Measurements from ENCODE around the gene FOS.
A peak's percentile ranks its signal among the peaks of the same experiment; 100 is the strongest.

Gene FOS

DNA sequence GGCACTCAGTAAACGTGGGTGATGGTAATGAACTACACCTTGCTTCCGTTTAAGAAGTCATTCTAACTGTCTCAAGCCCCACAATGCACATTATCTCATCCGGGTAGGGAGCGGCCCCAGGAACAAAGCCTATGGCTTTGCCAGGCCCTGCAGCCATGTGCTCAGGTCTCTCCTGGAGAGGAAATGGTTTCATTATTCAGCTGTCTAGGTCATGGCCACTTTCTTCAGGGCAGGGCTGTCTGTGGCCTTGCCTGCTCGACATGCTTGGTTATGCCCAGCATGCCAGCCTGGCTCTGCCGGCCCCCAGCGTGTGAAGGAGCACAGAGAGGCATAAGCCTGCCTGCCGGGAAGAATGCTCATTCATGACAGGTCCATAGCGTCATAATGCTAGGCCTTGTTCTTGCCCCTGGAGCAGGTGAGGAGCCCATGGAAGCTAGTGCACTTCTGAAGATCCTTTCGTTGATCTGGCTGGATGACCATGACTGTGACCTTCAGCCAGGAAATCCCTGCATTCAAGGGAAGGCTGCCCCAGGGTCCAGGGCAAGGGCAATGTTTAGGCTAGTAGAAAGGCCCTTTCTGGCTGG lies 26.3 kb upstream of the FOS start:
- Histone ChIP-seq H2AK5ac (ENCODE audit: low read length) (peak overlapping the region; percentile 14), H2BK120ac (ENCODE audit: insufficient read depth, low read length, poor library complexity) (no peak overlapping the region), H3K18ac (ENCODE audit: low read length) (peak overlapping the region; percentile 28), H4K12ac (ENCODE audit: low read depth, low read length) (no peak overlapping the region), H3K27ac (ENCODE audit: low read depth, low read length) (no peak overlapping the region), H3K79me1 (ENCODE audit: low read length) (peaks cover 6% of the 10 kb centered on the region), H2AFZ (ENCODE audit: insufficient read depth, low read length, poor library complexity) (no peak overlapping the region), H3K79me2 (ENCODE audit: control insufficient read depth, insufficient read depth, low read length, poor library complexity) (no peaks in the 10 kb centered on the region), H3K4ac (ENCODE audit: low read depth, low read length) (no peak overlapping the region), H2BK12ac (ENCODE audit: low read length) (no peak overlapping the region), H3K14ac (ENCODE audit: low read length) (no peak overlapping the region), H3K9me3 (ENCODE audit: insufficient read depth, low read depth, low read length) (no peaks in the 10 kb centered on the region), H2BK5ac (ENCODE audit: low read depth, low read length, poor library complexity) (no peak overlapping the region), H3K4me1 (ENCODE audit: control insufficient read depth in 1 of 2, insufficient read depth in 2 of 2, low read length in 2 of 2) (peaks cover 12 to 14% of the 10 kb centered on the region in 2 experiments), H3K36me3 (ENCODE audit: control insufficient read depth in 1 of 2, insufficient read depth in 2 of 2, low read length in 2 of 2) (no peaks in the 10 kb centered on the region), H3K4me3 (ENCODE audit: low read depth, low read length) (no peak overlapping the region), H3K4me2 (ENCODE audit: low read length) (no peak overlapping the region), H3K9ac (ENCODE audit: low read length) (no peak overlapping the region), H4K8ac (ENCODE audit: low read depth, low read length) (no peak overlapping the region), H3K23ac (ENCODE audit: low read length) (no peak overlapping the region), H4K91ac (ENCODE audit: low read depth, low read length) (peak overlapping the region; percentile 16), H3K27me3 (ENCODE audit: insufficient read depth, low read length) (no peaks in the 10 kb centered on the region)
- DNase-seq = peak; percentile 33 to 37
- WGBS (ENCODE audit: extremely low coverage, insufficient coverage, insufficient read length) = no CpG with 5 or more reads among the region's 10 CpGs

- Histone ChIP-seq H2BK5ac (ENCODE audit: low read depth, low read length, poor library complexity) (peak overlapping the region; percentile 23), H3K27ac (ENCODE audit: low read depth, low read length) (peak overlapping the region; percentile 16), H2BK12ac (ENCODE audit: low read length) (peak overlapping the region; percentile 66), H4K91ac (ENCODE audit: low read depth, low read length) (peak overlapping the region; percentile 71), H3K9me3 (ENCODE audit: insufficient read depth, low read depth, low read length) (no peaks in the 10 kb centered on the region), H3K23ac (ENCODE audit: low read length) (no peak overlapping the region), H3K79me1 (ENCODE audit: low read length) (peaks cover 16% of the 10 kb centered on the region), H3K36me3 (ENCODE audit: control insufficient read depth in 1 of 2, insufficient read depth in 2 of 2, low read length in 2 of 2) (no peaks in the 10 kb centered on the region), H2BK120ac (ENCODE audit: insufficient read depth, low read length, poor library complexity) (peak overlapping the region; percentile 9), H3K27me3 (ENCODE audit: insufficient read depth, low read length) (no peaks in the 10 kb centered on the region), H3K4me3 (ENCODE audit: low read depth, low read length) (no peak overlapping the region), H4K12ac (ENCODE audit: low read depth, low read length) (no peak overlapping the region), H2AK5ac (ENCODE audit: low read length) (peak overlapping the region; percentile 13), H2AFZ (ENCODE audit: insufficient read depth, low read length, poor library complexity) (no peak overlapping the region), H3K4ac (ENCODE audit: low read depth, low read length) (no peak overlapping the region), H3K9ac (ENCODE audit: low read length) (no peak overlapping the region), H3K18ac (ENCODE audit: low read length) (peak overlapping the region; percentile 22), H4K8ac (ENCODE audit: low read depth, low read length) (no peak overlapping the region), H3K14ac (ENCODE audit: low read length) (no peak overlapping the region), H3K79me2 (ENCODE audit: control insufficient read depth, insufficient read depth, low read length, poor library complexity) (peaks cover 5% of the 10 kb centered on the region), H3K4me1 (ENCODE audit: control insufficient read depth in 1 of 2, insufficient read depth in 2 of 2, low read length in 2 of 2) (peaks cover 21 to 23% of the 10 kb centered on the region in 2 experiments), H3K4me2 (ENCODE audit: low read length) (no peak overlapping the region)
- peak; percentile 86 to 93 for DNase-seq
- no CpG with 5 or more reads among the region's 6 CpGs for WGBS (ENCODE audit: extremely low coverage, insufficient coverage, insufficient read length)
These were observed 24.2 kb upstream of the FOS start for GRCh38 chr14:75254381-75254822.

DNA sequence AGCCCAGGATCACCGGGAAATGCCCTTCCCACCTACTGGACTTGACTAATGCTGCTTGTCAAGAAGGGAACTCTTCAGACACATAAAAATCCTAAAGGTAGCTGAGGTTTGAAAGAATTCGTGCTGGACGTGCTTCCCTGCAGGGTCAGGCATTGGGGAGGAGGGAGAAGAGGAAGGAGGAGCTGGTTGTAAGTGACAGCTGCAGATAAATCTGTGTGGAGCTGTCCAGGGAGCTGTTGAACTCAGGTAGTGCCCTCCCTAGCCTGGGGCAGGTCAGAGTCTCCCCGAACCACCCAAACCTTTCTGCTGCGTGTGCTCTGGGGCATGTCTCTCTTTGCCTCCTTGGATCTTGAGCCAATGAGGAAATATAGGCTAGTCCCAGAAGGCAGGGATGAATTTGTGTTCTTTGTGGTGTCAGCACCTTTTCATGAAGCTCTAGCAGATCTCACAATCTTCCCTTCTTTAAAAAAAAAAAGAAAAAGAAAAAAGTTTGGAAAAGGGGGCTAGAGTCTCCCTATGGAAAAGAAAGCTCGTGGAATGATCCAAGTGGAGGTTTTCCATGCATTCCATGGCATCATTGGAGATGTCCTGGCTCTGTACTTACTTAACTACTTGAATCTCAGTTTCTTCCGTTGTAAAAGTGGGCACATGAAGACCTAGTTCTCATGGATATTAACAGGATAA lies 23.6 kb upstream of the FOS start:
- Histone ChIP-seq H2BK12ac (ENCODE audit: low read length) (peak overlapping the region; percentile 66), H2BK120ac (ENCODE audit: insufficient read depth, low read length, poor library complexity) (no peak overlapping the region), H2BK5ac (ENCODE audit: low read depth, low read length, poor library complexity) (peak overlapping the region; percentile 23), H3K27me3 (ENCODE audit: insufficient read depth, low read length) (no peaks in the 10 kb centered on the region), H3K79me1 (ENCODE audit: low read length) (peaks cover 19% of the 10 kb centered on the region), H3K36me3 (ENCODE audit: control insufficient read depth in 1 of 2, insufficient read depth in 2 of 2, low read length in 2 of 2) (no peaks in the 10 kb centered on the region), H3K4me2 (ENCODE audit: low read length) (no peak overlapping the region), H3K9ac (ENCODE audit: low read length) (no peak overlapping the region), H2AFZ (ENCODE audit: insufficient read depth, low read length, poor library complexity) (no peak overlapping the region), H3K23ac (ENCODE audit: low read length) (no peak overlapping the region), H3K27ac (ENCODE audit: low read depth, low read length) (peak overlapping the region; percentile 16), H3K14ac (ENCODE audit: low read length) (no peak overlapping the region), H3K18ac (ENCODE audit: low read length) (peak overlapping the region; percentile 22), H3K79me2 (ENCODE audit: control insufficient read depth, insufficient read depth, low read length, poor library complexity) (peaks cover 5% of the 10 kb centered on the region), H3K4ac (ENCODE audit: low read depth, low read length) (no peak overlapping the region), H3K4me3 (ENCODE audit: low read depth, low read length) (no peak overlapping the region), H4K91ac (ENCODE audit: low read depth, low read length) (peak overlapping the region; percentile 71), H3K4me1 (ENCODE audit: control insufficient read depth in 1 of 2, insufficient read depth in 2 of 2, low read length in 2 of 2) (peaks cover 24 to 25% of the 10 kb centered on the region in 2 experiments), H3K9me3 (ENCODE audit: insufficient read depth, low read depth, low read length) (no peaks in the 10 kb centered on the region), H2AK5ac (ENCODE audit: low read length) (no peak overlapping the region), H4K8ac (ENCODE audit: low read depth, low read length) (no peak overlapping the region), H4K12ac (ENCODE audit: low read depth, low read length) (no peak overlapping the region)
- peak; percentile 92 to 93 for DNase-seq
- WGBS (ENCODE audit: extremely low coverage, insufficient coverage, insufficient read length) = no CpG with 5 or more reads among the region's 7 CpGs

DNA sequence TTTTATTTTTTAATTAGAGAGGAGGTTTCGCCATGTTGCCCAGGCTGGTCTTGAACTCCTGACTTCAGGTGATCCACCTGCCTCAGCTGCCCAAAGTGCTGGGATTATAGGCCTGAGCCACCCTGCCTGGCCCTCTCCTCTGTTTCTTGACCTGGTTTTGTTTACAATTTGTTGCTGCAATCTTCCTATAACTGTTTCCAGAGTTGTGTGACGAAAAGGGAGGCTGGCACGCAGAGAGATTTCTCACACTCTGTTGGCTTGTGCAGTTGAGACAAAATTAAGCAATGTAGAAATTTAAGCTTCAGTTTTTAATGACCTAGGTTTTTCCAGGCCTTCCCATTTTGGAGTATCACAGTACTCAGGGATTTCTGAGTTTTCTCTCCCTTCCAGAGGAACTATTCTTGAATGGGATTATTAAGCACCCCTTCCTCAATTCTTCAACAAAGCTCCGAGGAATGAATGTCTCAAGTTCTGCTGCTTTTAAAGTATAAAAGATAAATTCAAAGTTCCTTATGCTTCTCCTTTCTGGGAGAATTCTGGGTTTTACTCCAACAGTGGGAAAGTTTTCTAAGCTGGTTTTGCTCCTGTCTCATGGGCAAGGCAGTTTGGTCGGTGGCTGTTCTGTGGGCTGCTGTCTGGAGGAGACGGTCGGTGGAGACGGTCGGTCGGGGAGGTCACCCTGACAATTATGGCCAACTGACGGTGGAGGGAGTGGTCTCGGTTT lies 20.4 kb upstream of the FOS start:
- Histone ChIP-seq H3K79me1 (ENCODE audit: low read length) (peaks cover 19% of the 10 kb centered on the region), H2AK5ac (ENCODE audit: low read length) (peak overlapping the region; percentile 91), H3K9ac (ENCODE audit: low read length) (no peak overlapping the region), H3K18ac (ENCODE audit: low read length) (peak overlapping the region; percentile 71), H4K91ac (ENCODE audit: low read depth, low read length) (peak overlapping the region; percentile 96), H3K4me2 (ENCODE audit: low read length) (peak overlapping the region; percentile 76), H4K8ac (ENCODE audit: low read depth, low read length) (peak overlapping the region; percentile 92), H3K4me3 (ENCODE audit: low read depth, low read length) (peak overlapping the region; percentile 50), H3K27me3 (ENCODE audit: insufficient read depth, low read length) (no peaks in the 10 kb centered on the region), H2BK12ac (ENCODE audit: low read length) (peak overlapping the region; percentile 82), H3K23ac (ENCODE audit: low read length) (no peak overlapping the region), H3K4ac (ENCODE audit: low read depth, low read length) (peak overlapping the region; percentile 60), H2BK5ac (ENCODE audit: low read depth, low read length, poor library complexity) (peak overlapping the region; percentile 98), H2BK120ac (ENCODE audit: insufficient read depth, low read length, poor library complexity) (peak overlapping the region; percentile 87), H3K9me3 (ENCODE audit: insufficient read depth, low read depth, low read length) (no peaks in the 10 kb centered on the region), H3K27ac (ENCODE audit: low read depth, low read length) (peak overlapping the region; percentile 98), H3K14ac (ENCODE audit: low read length) (peak overlapping the region; percentile 72), H2AFZ (ENCODE audit: insufficient read depth, low read length, poor library complexity) (peak overlapping the region; percentile 80), H4K12ac (ENCODE audit: low read depth, low read length) (peak overlapping the region; percentile 8), H3K4me1 (ENCODE audit: control insufficient read depth in 1 of 2, insufficient read depth in 2 of 2, low read length in 2 of 2) (peaks cover 24 to 25% of the 10 kb centered on the region in 2 experiments), H3K36me3 (ENCODE audit: control insufficient read depth in 1 of 2, insufficient read depth in 2 of 2, low read length in 2 of 2) (no peaks in the 10 kb centered on the region), H3K79me2 (ENCODE audit: control insufficient read depth, insufficient read depth, low read length, poor library complexity) (peaks cover 5% of the 10 kb centered on the region)
- peak; percentile 54 to 79 for DNase-seq
- no CpG with 5 or more reads among the region's 12 CpGs for WGBS (ENCODE audit: extremely low coverage, insufficient coverage, insufficient read length)

All from trophoblast cell (in vitro differentiated cells and primary cell).